WTC11 (cell line): ENCODE measurements around the gene WDPCP.

Experiments used
- ATF1 ChIP-seq: sonication (generic); formaldehyde crosslinking; IDR thresholded peaks from 2 replicates; pipeline ENCODE4 v1.8.1; 2023; ENCODE audit warnings: mild to moderate bottlenecking, moderate library complexity, missing genetic modification reagents
- CTCF ChIP-seq: fragments of 200-600 bp; IDR thresholded peaks from 2 replicates; pipeline ENCODE4 v1.8.0; 2022; ENCODE audit warnings: antibody characterized with exemption
- E2F5 ChIP-seq: sonication (generic); formaldehyde crosslinking; IDR thresholded peaks from 2 replicates; pipeline ENCODE4 v1.8.1; 2022; ENCODE audit warnings: mild to moderate bottlenecking, moderate library complexity, missing genetic modification reagents
- FOXP1 ChIP-seq: sonication (generic); formaldehyde crosslinking; IDR thresholded peaks from 2 replicates; pipeline ENCODE4 v1.8.0; 2022; ENCODE audit warnings: missing genetic modification reagents, mild to moderate bottlenecking, moderate library complexity, borderline replicate concordance
- FOXP4 ChIP-seq: sonication (generic); formaldehyde crosslinking; IDR thresholded peaks from 2 replicates; pipeline ENCODE4 v1.8.0; 2022; ENCODE audit warnings: mild to moderate bottlenecking, missing genetic modification reagents
- SMAD3 ChIP-seq: sonication (generic); formaldehyde crosslinking; IDR thresholded peaks from 2 replicates; pipeline ENCODE4 v1.8.0; 2022; ENCODE audit warnings: missing genetic modification reagents, mild to moderate bottlenecking, borderline replicate concordance
- SP1 ChIP-seq: sonication (generic); formaldehyde crosslinking; conservative IDR thresholded peaks from 2 replicates; pipeline ENCODE4 v1.8.1; 2022; ENCODE audit warnings: missing genetic modification reagents
- TCF7 ChIP-seq: sonication (generic); formaldehyde crosslinking; IDR thresholded peaks from 2 replicates; pipeline ENCODE4 v1.8.0; 2022; ENCODE audit warnings: mild to moderate bottlenecking, low read depth, missing genetic modification reagents, moderate library complexity
- ZNF138 ChIP-seq: sonication (generic); formaldehyde crosslinking; conservative IDR thresholded peaks from 2 replicates; pipeline ENCODE4 v1.8.1; 2022; ENCODE audit warnings: mild to moderate bottlenecking, moderate library complexity, missing genetic modification reagents
- ZNF512 ChIP-seq: sonication (generic); formaldehyde crosslinking; IDR thresholded peaks from 2 replicates; pipeline ENCODE4 v1.8.1; 2022; ENCODE audit warnings: missing genetic modification reagents, borderline replicate concordance
- TF ChIP-seq, protein P1 (sequence below): sonication (generic); formaldehyde crosslinking; IDR thresholded peaks from 2 replicates; pipeline ENCODE4 v1.8.0; 2023; ENCODE audit warnings: missing genetic modification reagents
- TF ChIP-seq, protein P2 (sequence below): sonication (generic); formaldehyde crosslinking; IDR thresholded peaks from 2 replicates; pipeline ENCODE4 v1.8.1; 2023; ENCODE audit warnings: mild to moderate bottlenecking, missing genetic modification reagents

DNA sequence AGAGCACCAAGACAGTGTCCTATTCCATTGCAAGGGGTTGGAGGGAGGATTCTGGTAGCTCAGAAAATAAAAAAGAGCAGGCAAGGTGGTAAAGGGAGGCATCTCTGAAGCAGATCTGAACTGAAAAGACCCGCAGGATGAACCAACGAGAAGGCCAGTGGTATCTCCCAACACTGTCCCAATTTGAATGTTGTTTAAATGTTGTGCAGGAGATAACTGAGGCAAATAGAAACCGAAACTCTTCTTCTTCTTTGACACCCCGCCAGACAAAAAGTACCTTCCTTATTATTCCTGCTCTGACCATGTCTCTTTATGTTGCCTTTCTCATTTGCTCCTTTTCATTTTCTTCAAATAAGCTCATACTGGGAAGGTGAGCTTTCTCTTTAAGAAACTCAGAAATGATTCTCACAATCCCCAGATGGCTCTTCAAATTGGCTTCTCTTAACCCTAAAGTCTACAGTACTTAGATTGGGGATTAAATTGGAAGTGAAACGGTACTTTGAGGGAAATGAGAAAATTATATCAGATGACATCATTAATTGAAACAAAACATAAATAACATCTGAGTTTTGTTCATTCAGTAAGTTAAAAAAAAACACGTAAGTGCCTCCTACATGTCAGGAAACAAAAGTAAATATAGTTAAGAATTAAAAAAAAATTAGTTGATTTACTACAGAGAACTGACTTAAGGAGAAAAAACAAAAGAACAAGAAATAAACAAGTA, 143.6 kb downstream of the WDPCP start:
- no peak for TF ChIP-seq CTCF
- no peak for TF ChIP-seq FOXP1
- no peak for TF ChIP-seq ZNF512 (CRISPR knock-in tag)
- no peak for TF ChIP-seq FOXP4
- TF ChIP-seq SP1 (CRISPR knock-in tag) = no peak
- TF ChIP-seq, protein P1, sequence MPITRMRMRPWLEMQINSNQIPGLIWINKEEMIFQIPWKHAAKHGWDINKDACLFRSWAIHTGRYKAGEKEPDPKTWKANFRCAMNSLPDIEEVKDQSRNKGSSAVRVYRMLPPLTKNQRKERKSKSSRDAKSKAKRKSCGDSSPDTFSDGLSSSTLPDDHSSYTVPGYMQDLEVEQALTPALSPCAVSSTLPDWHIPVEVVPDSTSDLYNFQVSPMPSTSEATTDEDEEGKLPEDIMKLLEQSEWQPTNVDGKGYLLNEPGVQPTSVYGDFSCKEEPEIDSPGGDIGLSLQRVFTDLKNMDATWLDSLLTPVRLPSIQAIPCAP (CRISPR knock-in tag) = no peak
- no peak for TF ChIP-seq TCF7 (CRISPR knock-in tag)
- TF ChIP-seq SMAD3 = no peak
- no peak for TF ChIP-seq E2F5
- TF ChIP-seq ZNF138 (CRISPR knock-in tag) = no peak
- no peak for TF ChIP-seq ATF1
- TF ChIP-seq, protein P2, sequence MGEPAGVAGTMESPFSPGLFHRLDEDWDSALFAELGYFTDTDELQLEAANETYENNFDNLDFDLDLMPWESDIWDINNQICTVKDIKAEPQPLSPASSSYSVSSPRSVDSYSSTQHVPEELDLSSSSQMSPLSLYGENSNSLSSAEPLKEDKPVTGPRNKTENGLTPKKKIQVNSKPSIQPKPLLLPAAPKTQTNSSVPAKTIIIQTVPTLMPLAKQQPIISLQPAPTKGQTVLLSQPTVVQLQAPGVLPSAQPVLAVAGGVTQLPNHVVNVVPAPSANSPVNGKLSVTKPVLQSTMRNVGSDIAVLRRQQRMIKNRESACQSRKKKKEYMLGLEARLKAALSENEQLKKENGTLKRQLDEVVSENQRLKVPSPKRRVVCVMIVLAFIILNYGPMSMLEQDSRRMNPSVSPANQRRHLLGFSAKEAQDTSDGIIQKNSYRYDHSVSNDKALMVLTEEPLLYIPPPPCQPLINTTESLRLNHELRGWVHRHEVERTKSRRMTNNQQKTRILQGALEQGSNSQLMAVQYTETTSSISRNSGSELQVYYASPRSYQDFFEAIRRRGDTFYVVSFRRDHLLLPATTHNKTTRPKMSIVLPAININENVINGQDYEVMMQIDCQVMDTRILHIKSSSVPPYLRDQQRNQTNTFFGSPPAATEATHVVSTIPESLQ (CRISPR knock-in tag) = no peak
